H9 (cell line): Measurements from ENCODE around the gene KCTD16. TPM values are rescaled to one million over a fixed set of nuclear protein-coding genes. Genes with fewer than 3 reads are reported as not detected.

Experiments used
- DNase-seq: peaks from one replicate; pipeline ENCODE4 v3.0.0-alpha.2; 2017
- H2AFZ ChIP-seq: one replicate; pipeline ENCODE4 v1.6.1; 2013; ENCODE audit warnings: mild to moderate bottlenecking, low read length, control low read depth, moderate library complexity
- H2AK5ac ChIP-seq: 2 replicates; pipeline ENCODE4 v1.6.1; 2013; ENCODE audit warnings: low read length, control low read depth, mixed read lengths; ENCODE audit not compliant: insufficient read length
- H2BK120ac ChIP-seq: one replicate; pipeline ENCODE4 v1.6.1; 2013; ENCODE audit warnings: low read depth, mild to moderate bottlenecking, low read length, control low read depth, inconsistent platforms; ENCODE audit not compliant: poor library complexity, severe bottlenecking
- H2BK12ac ChIP-seq: 2 replicates; pipeline ENCODE4 v1.6.1; 2013; ENCODE audit warnings: low read length, control low read depth, mixed read lengths, low read depth; ENCODE audit not compliant: insufficient read length
- H2BK15ac ChIP-seq: 2 replicates; pipeline ENCODE4 v1.6.1; 2013; ENCODE audit warnings: low read depth, low read length, control low read depth
- H2BK20ac ChIP-seq: one replicate; pipeline ENCODE4 v1.6.1; 2013; ENCODE audit warnings: low read depth, mild to moderate bottlenecking, low read length, control low read depth, inconsistent platforms; ENCODE audit not compliant: poor library complexity, severe bottlenecking
- H2BK5ac ChIP-seq: 2 replicates; pipeline ENCODE4 v1.6.1; 2013; ENCODE audit warnings: low read length, control low read depth, mixed read lengths; ENCODE audit not compliant: insufficient read length
- H3K14ac ChIP-seq: 2 replicates; pipeline ENCODE4 v1.6.1; 2013; ENCODE audit warnings: low read length, control low read depth; ENCODE audit not compliant: insufficient read depth
- H3K18ac ChIP-seq: 2 replicates; pipeline ENCODE4 v1.6.1; 2013; ENCODE audit warnings: low read depth, mild to moderate bottlenecking, mixed read lengths, low read length, control low read depth; ENCODE audit not compliant: insufficient read length
- H3K23ac ChIP-seq: 2 replicates; pipeline ENCODE4 v1.6.1; 2013; ENCODE audit warnings: low read length, control low read depth, mixed read lengths, low read depth; ENCODE audit not compliant: insufficient read length
- H3K23me2 ChIP-seq: 2 replicates; pipeline ENCODE4 v1.6.1; 2013; ENCODE audit warnings: low read depth, mild to moderate bottlenecking, mixed read lengths, low read length, control low read depth; ENCODE audit not compliant: insufficient read length, poor library complexity, severe bottlenecking
- H3K27ac ChIP-seq: 2 replicates; pipeline ENCODE4 v1.5.1; 2013; ENCODE audit warnings: low read length, control low read depth, mixed read lengths, low read depth; ENCODE audit not compliant: insufficient read length
- H3K27me3 ChIP-seq: 2 replicates; pipeline ENCODE4 v1.6.1; 2013; ENCODE audit warnings: low read length, control low read depth, inconsistent platforms; ENCODE audit not compliant: insufficient read depth
- H3K4ac ChIP-seq: 2 replicates; pipeline ENCODE4 v1.6.1; 2013; ENCODE audit warnings: low read depth, mild to moderate bottlenecking, control low read depth, inconsistent platforms, low read length, moderate library complexity
- H3K4me1 ChIP-seq: 2 replicates; pipeline ENCODE4 v1.6.1; 2013; ENCODE audit warnings: low read length, control low read depth, inconsistent platforms; ENCODE audit not compliant: insufficient read depth
- H3K4me2 ChIP-seq: 2 replicates; pipeline ENCODE4 v1.6.1; 2013; ENCODE audit warnings: low read length, control low read depth, mixed read lengths; ENCODE audit not compliant: insufficient read length, insufficient read depth
- H3K56ac ChIP-seq: 2 replicates; pipeline ENCODE4 v1.6.1; 2013; ENCODE audit warnings: low read depth, mild to moderate bottlenecking, mixed read lengths, low read length, control low read depth; ENCODE audit not compliant: insufficient read length
- H3K79me1 ChIP-seq: 2 replicates; pipeline ENCODE4 v1.6.1; 2013; ENCODE audit warnings: low read depth, mild to moderate bottlenecking, moderate library complexity, low read length, control low read depth, inconsistent platforms; ENCODE audit not compliant: insufficient read depth, poor library complexity, severe bottlenecking
- H3K79me2 ChIP-seq: 2 replicates; pipeline ENCODE4 v1.6.1; 2013; ENCODE audit warnings: low read length, control low read depth, inconsistent platforms; ENCODE audit not compliant: insufficient read depth
- H3K9ac ChIP-seq: 2 replicates; pipeline ENCODE4 v1.6.1; 2013; ENCODE audit warnings: low read length, control low read depth, mixed read lengths; ENCODE audit not compliant: insufficient read length; ENCODE audit errors: extremely low read depth
- H3K9me3 ChIP-seq: one replicate; pipeline ENCODE4 v1.6.1; 2013; ENCODE audit warnings: low read depth, low read length, inconsistent platforms; ENCODE audit not compliant: control insufficient read depth
- H3T11ph ChIP-seq: one replicate; pipeline ENCODE4 v1.6.1; 2013; ENCODE audit warnings: mild to moderate bottlenecking, low read length, control low read depth, inconsistent platforms
- H4K20me1 ChIP-seq: one replicate; pipeline ENCODE4 v1.6.1; 2013; ENCODE audit not compliant: control insufficient read depth, insufficient read length, insufficient read depth
- H4K5ac ChIP-seq: 2 replicates; pipeline ENCODE4 v1.6.1; 2013; ENCODE audit warnings: low read depth, mild to moderate bottlenecking, mixed read lengths, low read length, control low read depth; ENCODE audit not compliant: insufficient read length
- H4K8ac ChIP-seq: replicated peaks from 2 replicates; pipeline ENCODE4 v1.6.1; 2013; ENCODE audit warnings: low read length, control low read depth, mixed read lengths, low read depth; ENCODE audit not compliant: insufficient read length
- H4K91ac ChIP-seq: 2 replicates; pipeline ENCODE4 v1.6.1; 2013; ENCODE audit warnings: low read depth, mild to moderate bottlenecking, moderate library complexity, mixed read lengths, low read length, control low read depth; ENCODE audit not compliant: insufficient read length
- H3K27ac Mint-ChIP-seq, 3 experiments: 2 replicates in 2 of 3; 3 replicates in 1 of 3; pipeline ENCODE4 v1.8.0; 2020 to 2021; ENCODE audit warnings: mixed read lengths in 3 of 3, mild to moderate bottlenecking in 1 of 3, moderate library complexity in 1 of 3
- H3K27me3 Mint-ChIP-seq: 2 replicates; pipeline ENCODE4 v1.8.0; 2021; ENCODE audit warnings: low read depth, mild to moderate bottlenecking, moderate library complexity, mixed read lengths
- H3K36me3 Mint-ChIP-seq, 3 experiments: 2 replicates in 2 of 3; 3 replicates in 1 of 3; pipeline ENCODE4 v1.8.0; 2020 to 2021; ENCODE audit warnings: low read depth in 3 of 3, mixed read lengths in 3 of 3; ENCODE audit not compliant: insufficient read depth in 1 of 3
- H3K4me1 Mint-ChIP-seq, 2 experiments: 2 replicates each; pipeline ENCODE4 v1.8.0; 2020; ENCODE audit warnings: mixed read lengths in 2 of 2
- H3K4me3 Mint-ChIP-seq, 2 experiments: 2 replicates in 1 of 2; 3 replicates in 1 of 2; pipeline ENCODE4 v1.8.0; 2020 to 2021; ENCODE audit warnings: mild to moderate bottlenecking in 2 of 2, mixed read lengths in 2 of 2, moderate library complexity in 1 of 2
- H3K9me3 Mint-ChIP-seq, 2 experiments: 2 replicates in 1 of 2; 3 replicates in 1 of 2; pipeline ENCODE4 v1.8.0; 2020; ENCODE audit warnings: mild to moderate bottlenecking in 2 of 2, mixed read lengths in 2 of 2, moderate library complexity in 1 of 2
- CTCF ChIP-seq: fragments of 200-600 bp; sonication (generic); conservative IDR thresholded peaks from 3 replicates; pipeline ENCODE4 v1.8.0; 2021; ENCODE audit warnings: antibody characterized with exemption, mild to moderate bottlenecking
- WGBS: extraction: QIAGEN DNeasy Blood & Tissue Kit; methylation state at CpG from one replicate; pipeline ENCODE4 v1.1.7; 2013; ENCODE audit warnings: missing lambda C conversion rate, low lambda C conversion rate, mixed read lengths; ENCODE audit not compliant: insufficient read length; ENCODE audit errors: extremely low coverage; 5-methylcytosine and 5-hydroxymethylcytosine counted together
- total RNA-seq: library from RNA; stranded (reverse); gene quantifications from 2 replicates; pipeline ENCODE4 v1.2.1, GENCODE V29; 2021

Gene KCTD16
- total RNA-seq, 1 experiment from 2014 or later = 0.09 TPM

GRCh38 chr5:144232285-144232684 is 61.6 kb downstream of the KCTD16 start:
- no peak overlapping the region for H2AFZ ChIP-seq
- no peak overlapping the region for H2BK15ac ChIP-seq
- H4K91ac ChIP-seq = no peak overlapping the region
- WGBS = no CpG with 5 or more reads among the region's 5 CpGs
- H2BK20ac ChIP-seq = no peak overlapping the region
- H3K79me1 ChIP-seq = no peaks in the 10 kb centered on the region
- H3K18ac ChIP-seq = no peak overlapping the region
- H3K36me3 Mint-ChIP-seq = no peaks in the 10 kb centered on the region
- H3K4me1 Mint-ChIP-seq = peaks cover 0 to 4% of the 10 kb centered on the region in 2 experiments; a peak in 1 of 4 replicates
- no peak overlapping the region for H3K27ac ChIP-seq
- no peak overlapping the region for H3K27ac Mint-ChIP-seq
- no peak overlapping the region for H3K4me3 Mint-ChIP-seq
- no peaks in the 10 kb centered on the region for H3K9me3 ChIP-seq
- TF ChIP-seq CTCF = no peak
- no peak for DNase-seq
- H3K4me1 ChIP-seq = no peaks in the 10 kb centered on the region
- no peak overlapping the region for H2BK12ac ChIP-seq
- H3K4me2 ChIP-seq = no peak overlapping the region
- no peak overlapping the region for H2BK120ac ChIP-seq
- no peak overlapping the region for H3K14ac ChIP-seq
- H4K5ac ChIP-seq = no peak overlapping the region
- H4K8ac ChIP-seq = no peak overlapping the region
- H3K56ac ChIP-seq = no peak overlapping the region
- H3K4ac ChIP-seq = no peak overlapping the region
- no peaks in the 10 kb centered on the region for H3K27me3 Mint-ChIP-seq
- H3K23ac ChIP-seq = no peak overlapping the region
- no peaks in the 10 kb centered on the region for H4K20me1 ChIP-seq
- H3K9me3 Mint-ChIP-seq = no peaks in the 10 kb centered on the region; a peak in 1 of 5 replicates
- no peaks in the 10 kb centered on the region for H3K27me3 ChIP-seq
- H3K23me2 ChIP-seq = no peaks in the 10 kb centered on the region
- H3K79me2 ChIP-seq = no peaks in the 10 kb centered on the region
- H3T11ph ChIP-seq = no peak overlapping the region
- no peak overlapping the region for H2AK5ac ChIP-seq
- no peak overlapping the region for H2BK5ac ChIP-seq
- no peak overlapping the region for H3K9ac ChIP-seq
